HepG2 (cell line): ENCODE results near the gene GBE1. TPM values are rescaled to one million over a fixed set of nuclear protein-coding genes. Genes with fewer than 3 reads are reported as not detected.

Source experiments
- ATAC-seq: fragments of 200-7000 bp; cut with Tn5 transposase; 3 replicates; pipeline ENCODE4 v1.9.1; 2020; ENCODE audit warnings: mild to moderate bottlenecking, moderate library complexity
- BruUV-seq: library from RNA; stranded (reverse); fragments of 400-500 nt; replicated peaks from 2 replicates; lab custom pipeline; 2021; lab: Mats Ljungman, UMichigan
- CTCF ChIA-PET: fragments of 300-600 bp; formaldehyde crosslinking; extraction: SDS; loops from one replicate; lab custom pipeline; 2021; ENCODE audit warnings: low total read pairs, inconsistent platforms, low intra/inter-chr PET ratio; lab: Yijun Ruan, JAX
- POLR2A ChIA-PET: fragments of 350-600 bp; sonication (Branson Sonifier 250); formaldehyde crosslinking; loops from one replicate; lab custom pipeline; 2020; ENCODE audit warnings: antibody characterized with exemption, inconsistent platforms; lab: Yijun Ruan, JAX
- DNase-seq: peaks from one replicate; pipeline ENCODE4 v3.0.0-alpha.2; 2015; ENCODE audit warnings: low spot score
- FAIRE-seq: peaks from 3 replicates; lab custom pipeline; 2011; peaks lifted over from hg19 to GRCh38; lab: Jason Lieb, UNC
- H2AFZ ChIP-seq: one replicate; pipeline ENCODE4 v1.6.1; 2011; ENCODE audit warnings: low read length, inconsistent platforms
- H3K27ac ChIP-seq: fragments of 300-600 bp; 3 replicates; pipeline ENCODE4 v1.8.0; 2011; ENCODE audit warnings: mixed run types, mild to moderate bottlenecking, mixed read lengths, low read length, inconsistent platforms; ENCODE audit not compliant: insufficient read depth; ENCODE audit errors: extremely low read length
- H3K27me3 ChIP-seq, 2 experiments: fragments of 200-600 bp in 1 of 2; 2 replicates in 1 of 2; 3 replicates in 1 of 2; pipeline versions ENCODE4 v1.6.0 to v1.8.0; 2011; ENCODE audit warnings: low read length in 2 of 2, mild to moderate bottlenecking in 2 of 2, moderate library complexity in 2 of 2, inconsistent platforms in 1 of 2; ENCODE audit not compliant: insufficient read depth in 2 of 2, control insufficient read depth in 1 of 2
- H3K36me3 ChIP-seq, 2 experiments: fragments of 200-600 bp in 1 of 2; replicated peaks in 1 of 2; 2 replicates in 1 of 2; 3 replicates in 1 of 2; pipeline versions ENCODE4 v1.5.1 to v1.8.0; 2011; ENCODE audit warnings: low read length in 2 of 2, inconsistent platforms in 1 of 2; ENCODE audit not compliant: insufficient read depth in 2 of 2, control insufficient read depth in 1 of 2
- H3K4me1 ChIP-seq: 2 replicates; pipeline ENCODE4 v1.5.1; 2012; ENCODE audit warnings: low read length, inconsistent platforms; ENCODE audit not compliant: insufficient read depth
- H3K4me2 ChIP-seq: 2 replicates; pipeline ENCODE4 v1.6.0; 2011; ENCODE audit warnings: low read depth, low read length, inconsistent platforms
- H3K4me3 ChIP-seq, 3 experiments: fragments of 200-600 bp in 1 of 3; sonication (generic), shearing (Covaris generic) in 1 of 3; replicated peaks in 1 of 3; 2 replicates each; pipeline ENCODE4 v1.5.1; 2011 to 2016; ENCODE audit warnings: low read length in 3 of 3, inconsistent platforms in 2 of 3, low read depth in 2 of 3, mild to moderate bottlenecking in 2 of 3, control low read depth in 1 of 3, mixed read lengths in 1 of 3; ENCODE audit not compliant: insufficient read depth in 1 of 3
- H3K79me2 ChIP-seq: one replicate; pipeline ENCODE4 v1.6.1; 2011; ENCODE audit warnings: low read length, inconsistent platforms; ENCODE audit not compliant: insufficient read depth
- H3K9ac ChIP-seq: 2 replicates; pipeline ENCODE4 v1.6.0; 2011; ENCODE audit warnings: mild to moderate bottlenecking, low read depth, low read length, inconsistent platforms; ENCODE audit not compliant: insufficient read depth
- H3K9me3 ChIP-seq: 2 replicates; pipeline ENCODE4 v1.5.1; 2012; ENCODE audit warnings: mild to moderate bottlenecking, low read length
- H4K20me1 ChIP-seq: 2 replicates; pipeline ENCODE4 v1.6.0; 2011; ENCODE audit warnings: inconsistent platforms, mild to moderate bottlenecking, low read length, moderate library complexity; ENCODE audit not compliant: insufficient read depth
- BCL6 ChIP-seq: IDR thresholded peaks from 2 replicates; pipeline ENCODE4 v1.6.1; 2016; ENCODE audit warnings: missing genetic modification reagents, missing compliant biosample characterization
- HIVEP1 ChIP-seq: sonication (generic); formaldehyde crosslinking; IDR thresholded peaks from 2 replicates; pipeline ENCODE4 v1.4.0; 2020; ENCODE audit warnings: mild to moderate bottlenecking, missing genetic modification reagents
- KAT8 ChIP-seq: IDR thresholded peaks from 2 replicates; pipeline ENCODE4 v1.6.1; 2016; ENCODE audit warnings: missing genetic modification reagents, missing compliant biosample characterization
- PHF8 ChIP-seq: sonication (generic); formaldehyde crosslinking; IDR thresholded peaks from 2 replicates; pipeline ENCODE4 v1.5.0; 2020; ENCODE audit warnings: missing genetic modification reagents
- SIX1 ChIP-seq: sonication (generic); formaldehyde crosslinking; IDR thresholded peaks from 2 replicates; pipeline ENCODE4 v1.4.0; 2020; ENCODE audit warnings: missing genetic modification reagents, borderline replicate concordance
- WGBS: methylation state at CpG from one replicate; pipeline ENCODE4 v1.1.6; 2017; ENCODE audit warnings: low lambda C conversion rate; 5-methylcytosine and 5-hydroxymethylcytosine counted together
- in situ Hi-C: cut with HindIII; loops from 2 replicates; pipeline ENCODE4 v1.10.0; 2017; ENCODE audit warnings: low pct_unique_long_range_greater_than_20kb; ENCODE audit not compliant: extremely low pct_ligation_motif_present
- intact Hi-C: fragments of 100-400 bp; cut with micrococcal nuclease; formaldehyde crosslinking; loops from one replicate; pipeline ENCODE4 v1.10.0; 2022; ENCODE audit not compliant: unreplicated experiment
- polyA plus RNA-seq, 8 experiments: library from polyadenylated mRNA; depleted of rRNA in 3 of 8; stranded (reverse) in 7 of 8; unstranded in 1 of 8; fragments of >200 nt; fragmentation: Illumina TruSeq in 4 of 8; extraction: Trizol in 4 of 8; gene quantifications; 2 replicates each; pipeline versions ENCODE4 v1.2.1 to v1.2.3, GENCODE V29; 2011 to 2016; ENCODE audit warnings: low read depth in 4 of 8, missing spikeins in 1 of 8, mixed read lengths in 1 of 8; ENCODE audit not compliant: insufficient read depth in 1 of 8
- total RNA-seq, 5 experiments: library from RNA; depleted of rRNA; stranded (reverse); fragments of >200 nt; fragmentation: Illumina TruSeq; extraction: Trizol; gene quantifications; 2 replicates each; pipeline ENCODE4 v1.2.3, GENCODE V29; 2016; ENCODE audit warnings: low read depth in 1 of 5
- TF ChIP-seq, protein P1 (sequence below): sonication (generic); formaldehyde crosslinking; IDR thresholded peaks from 2 replicates; pipeline ENCODE4 v1.4.0; 2020; ENCODE audit warnings: missing genetic modification reagents, borderline replicate concordance
- TF ChIP-seq, protein P2 (sequence below): sonication (generic); formaldehyde crosslinking; IDR thresholded peaks from 2 replicates; pipeline ENCODE4 v1.4.0; 2020; ENCODE audit warnings: missing genetic modification reagents, borderline replicate concordance
- TF ChIP-seq, protein P3 (sequence below), 2 experiments: fragments of 450-650 bp in 1 of 2; sonication (generic) in 1 of 2; formaldehyde crosslinking in 1 of 2; IDR thresholded peaks; 2 replicates each; pipeline versions ENCODE4 v1.6.1 to v1.8.0; 2016 to 2022; ENCODE audit warnings: antibody characterized with exemption in 1 of 2, mild to moderate bottlenecking in 1 of 2, missing genetic modification reagents in 1 of 2
- TF ChIP-seq, protein P4 (sequence below): sonication (generic); formaldehyde crosslinking; IDR thresholded peaks from 2 replicates; pipeline ENCODE4 v1.4.0; 2020; ENCODE audit warnings: missing genetic modification reagents

GBE1 gene
- total and polyA plus RNA-seq, 2 of the 13 experiments (the other 11 are each of a cell fraction or from before 2014, with no cell fraction given): 22.9 to 36.1 TPM

DNA sequence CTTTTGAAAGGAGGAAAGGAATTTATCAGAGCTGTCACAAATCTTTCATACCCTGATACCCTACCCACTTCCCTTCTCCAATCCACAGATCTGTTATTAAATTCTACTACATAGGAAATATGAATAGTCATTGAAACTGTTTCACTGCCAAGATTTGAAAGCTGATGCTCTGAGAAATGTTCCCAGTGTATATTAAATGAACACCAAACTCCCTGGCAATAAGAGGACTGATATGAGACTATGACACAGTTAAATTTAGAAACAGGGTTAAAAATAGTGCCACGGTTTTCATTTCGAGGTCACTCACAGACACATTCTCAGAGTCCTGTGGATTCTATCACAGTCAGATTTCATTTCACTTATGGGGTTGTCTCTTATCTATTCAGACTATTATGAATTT, 27.2 kb upstream of the GBE1 start:
- POLR2A ChIA-PET: no interaction called here
- TF ChIP-seq HIVEP1 (CRISPR knock-in tag) (no peak), BCL6 (no peak), SIX1 (CRISPR knock-in tag) (no peak), KAT8 (no peak), PHF8 (CRISPR knock-in tag) (no peak)
- TF ChIP-seq, protein P1, sequence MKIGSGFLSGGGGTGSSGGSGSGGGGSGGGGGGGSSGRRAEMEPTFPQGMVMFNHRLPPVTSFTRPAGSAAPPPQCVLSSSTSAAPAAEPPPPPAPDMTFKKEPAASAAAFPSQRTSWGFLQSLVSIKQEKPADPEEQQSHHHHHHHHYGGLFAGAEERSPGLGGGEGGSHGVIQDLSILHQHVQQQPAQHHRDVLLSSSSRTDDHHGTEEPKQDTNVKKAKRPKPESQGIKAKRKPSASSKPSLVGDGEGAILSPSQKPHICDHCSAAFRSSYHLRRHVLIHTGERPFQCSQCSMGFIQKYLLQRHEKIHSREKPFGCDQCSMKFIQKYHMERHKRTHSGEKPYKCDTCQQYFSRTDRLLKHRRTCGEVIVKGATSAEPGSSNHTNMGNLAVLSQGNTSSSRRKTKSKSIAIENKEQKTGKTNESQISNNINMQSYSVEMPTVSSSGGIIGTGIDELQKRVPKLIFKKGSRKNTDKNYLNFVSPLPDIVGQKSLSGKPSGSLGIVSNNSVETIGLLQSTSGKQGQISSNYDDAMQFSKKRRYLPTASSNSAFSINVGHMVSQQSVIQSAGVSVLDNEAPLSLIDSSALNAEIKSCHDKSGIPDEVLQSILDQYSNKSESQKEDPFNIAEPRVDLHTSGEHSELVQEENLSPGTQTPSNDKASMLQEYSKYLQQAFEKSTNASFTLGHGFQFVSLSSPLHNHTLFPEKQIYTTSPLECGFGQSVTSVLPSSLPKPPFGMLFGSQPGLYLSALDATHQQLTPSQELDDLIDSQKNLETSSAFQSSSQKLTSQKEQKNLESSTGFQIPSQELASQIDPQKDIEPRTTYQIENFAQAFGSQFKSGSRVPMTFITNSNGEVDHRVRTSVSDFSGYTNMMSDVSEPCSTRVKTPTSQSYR (CRISPR knock-in tag): no peak
- TF ChIP-seq, protein P2, sequence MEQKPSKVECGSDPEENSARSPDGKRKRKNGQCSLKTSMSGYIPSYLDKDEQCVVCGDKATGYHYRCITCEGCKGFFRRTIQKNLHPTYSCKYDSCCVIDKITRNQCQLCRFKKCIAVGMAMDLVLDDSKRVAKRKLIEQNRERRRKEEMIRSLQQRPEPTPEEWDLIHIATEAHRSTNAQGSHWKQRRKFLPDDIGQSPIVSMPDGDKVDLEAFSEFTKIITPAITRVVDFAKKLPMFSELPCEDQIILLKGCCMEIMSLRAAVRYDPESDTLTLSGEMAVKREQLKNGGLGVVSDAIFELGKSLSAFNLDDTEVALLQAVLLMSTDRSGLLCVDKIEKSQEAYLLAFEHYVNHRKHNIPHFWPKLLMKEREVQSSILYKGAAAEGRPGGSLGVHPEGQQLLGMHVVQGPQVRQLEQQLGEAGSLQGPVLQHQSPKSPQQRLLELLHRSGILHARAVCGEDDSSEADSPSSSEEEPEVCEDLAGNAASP (CRISPR knock-in tag): no peak
- TF ChIP-seq, protein P3, sequence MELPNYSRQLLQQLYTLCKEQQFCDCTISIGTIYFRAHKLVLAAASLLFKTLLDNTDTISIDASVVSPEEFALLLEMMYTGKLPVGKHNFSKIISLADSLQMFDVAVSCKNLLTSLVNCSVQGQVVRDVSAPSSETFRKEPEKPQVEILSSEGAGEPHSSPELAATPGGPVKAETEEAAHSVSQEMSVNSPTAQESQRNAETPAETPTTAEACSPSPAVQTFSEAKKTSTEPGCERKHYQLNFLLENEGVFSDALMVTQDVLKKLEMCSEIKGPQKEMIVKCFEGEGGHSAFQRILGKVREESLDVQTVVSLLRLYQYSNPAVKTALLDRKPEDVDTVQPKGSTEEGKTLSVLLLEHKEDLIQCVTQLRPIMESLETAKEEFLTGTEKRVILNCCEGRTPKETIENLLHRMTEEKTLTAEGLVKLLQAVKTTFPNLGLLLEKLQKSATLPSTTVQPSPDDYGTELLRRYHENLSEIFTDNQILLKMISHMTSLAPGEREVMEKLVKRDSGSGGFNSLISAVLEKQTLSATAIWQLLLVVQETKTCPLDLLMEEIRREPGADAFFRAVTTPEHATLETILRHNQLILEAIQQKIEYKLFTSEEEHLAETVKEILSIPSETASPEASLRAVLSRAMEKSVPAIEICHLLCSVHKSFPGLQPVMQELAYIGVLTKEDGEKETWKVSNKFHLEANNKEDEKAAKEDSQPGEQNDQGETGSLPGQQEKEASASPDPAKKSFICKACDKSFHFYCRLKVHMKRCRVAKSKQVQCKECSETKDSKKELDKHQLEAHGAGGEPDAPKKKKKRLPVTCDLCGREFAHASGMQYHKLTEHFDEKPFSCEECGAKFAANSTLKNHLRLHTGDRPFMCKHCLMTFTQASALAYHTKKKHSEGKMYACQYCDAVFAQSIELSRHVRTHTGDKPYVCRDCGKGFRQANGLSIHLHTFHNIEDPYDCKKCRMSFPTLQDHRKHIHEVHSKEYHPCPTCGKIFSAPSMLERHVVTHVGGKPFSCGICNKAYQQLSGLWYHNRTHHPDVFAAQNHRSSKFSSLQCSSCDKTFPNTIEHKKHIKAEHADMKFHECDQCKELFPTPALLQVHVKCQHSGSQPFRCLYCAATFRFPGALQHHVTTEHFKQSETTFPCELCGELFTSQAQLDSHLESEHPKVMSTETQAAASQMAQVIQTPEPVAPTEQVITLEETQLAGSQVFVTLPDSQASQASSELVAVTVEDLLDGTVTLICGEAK (IDR thresholded peaks at IDR 0.05): no peak
- TF ChIP-seq, protein P3 (CRISPR knock-in tag; IDR thresholded peaks at IDR 0.05): no peak
- TF ChIP-seq, protein P4, sequence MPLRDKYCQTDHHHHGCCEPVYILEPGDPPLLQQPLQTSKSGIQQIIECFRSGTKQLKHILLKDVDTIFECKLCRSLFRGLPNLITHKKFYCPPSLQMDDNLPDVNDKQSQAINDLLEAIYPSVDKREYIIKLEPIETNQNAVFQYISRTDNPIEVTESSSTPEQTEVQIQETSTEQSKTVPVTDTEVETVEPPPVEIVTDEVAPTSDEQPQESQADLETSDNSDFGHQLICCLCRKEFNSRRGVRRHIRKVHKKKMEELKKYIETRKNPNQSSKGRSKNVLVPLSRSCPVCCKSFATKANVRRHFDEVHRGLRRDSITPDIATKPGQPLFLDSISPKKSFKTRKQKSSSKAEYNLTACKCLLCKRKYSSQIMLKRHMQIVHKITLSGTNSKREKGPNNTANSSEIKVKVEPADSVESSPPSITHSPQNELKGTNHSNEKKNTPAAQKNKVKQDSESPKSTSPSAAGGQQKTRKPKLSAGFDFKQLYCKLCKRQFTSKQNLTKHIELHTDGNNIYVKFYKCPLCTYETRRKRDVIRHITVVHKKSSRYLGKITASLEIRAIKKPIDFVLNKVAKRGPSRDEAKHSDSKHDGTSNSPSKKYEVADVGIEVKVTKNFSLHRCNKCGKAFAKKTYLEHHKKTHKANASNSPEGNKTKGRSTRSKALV (CRISPR knock-in tag): no peak

More for the DNA sequence above, 27.2 kb upstream of the GBE1 start:
- intact Hi-C loops (loop anchor here (1.0 kb wide), 1 partner anchor 15 kb away; no protein-coding TSS in a partner anchor), in situ Hi-C loops (no loop called here)
- CTCF ChIA-PET: no interaction called here
- no peak overlapping the region for H3K4me3 ChIP-seq
- no peaks in the 10 kb centered on the region for H3K9me3 ChIP-seq
- no peaks in the 10 kb centered on the region for H4K20me1 ChIP-seq
- H3K27me3 ChIP-seq: no peaks in the 10 kb centered on the region
- whole genome bisulfite sequencing: 3% methylated on average over 2 of the region's 2 CpGs
- H3K4me2 ChIP-seq: no peak overlapping the region
- H3K79me2 ChIP-seq: no peaks in the 10 kb centered on the region
- ATAC-seq (no peak), DNase-seq (no peak), FAIRE-seq (no peak)
- no peaks in the 10 kb centered on the region for H3K36me3 ChIP-seq
- no peaks in the 10 kb centered on the region for H3K4me1 ChIP-seq
- no peak overlapping the region for H3K27ac ChIP-seq
- no peak overlapping the region for H3K9ac ChIP-seq
- no TSS peak for BruUV-seq
- no peak overlapping the region for H2AFZ ChIP-seq
